Endothelial cell of umbilical vein (primary cell): ENCODE measurements around the gene AKAP6. TPM values are rescaled to one million over a fixed set of nuclear protein-coding genes. Genes with fewer than 3 reads are reported as not detected.

Source experiments
- BruUV-seq: library from RNA; stranded (reverse); fragments of 400-500 nt; replicated peaks from 2 replicates; lab custom pipeline; 2021; lab: Mats Ljungman, UMichigan
- CTCF ChIA-PET: fragments of 300-600, 350-600 bp; sonication (Branson Sonifier 250); formaldehyde crosslinking; loops from one replicate; lab custom pipeline; 2021; ENCODE audit warnings: antibody characterized with exemption, inconsistent platforms; lab: Charles Lee
- POLR2A ChIA-PET: fragments of 300-600, 350-600 bp; sonication (Branson Sonifier 250); formaldehyde crosslinking; loops from one replicate; lab custom pipeline; 2021; ENCODE audit warnings: antibody characterized with exemption, inconsistent platforms; lab: Charles Lee
- DNase-seq: peaks from one replicate; pipeline ENCODE4 v3.0.0-alpha.2; 2011; ENCODE audit warnings: low read depth, low spot score
- FAIRE-seq: peaks from 2 replicates; lab custom pipeline; 2011; peaks lifted over from hg19 to GRCh38; lab: Jason Lieb, UNC
- H2AFZ ChIP-seq: 2 replicates; pipeline ENCODE4 v1.6.0; 2012; ENCODE audit warnings: low read depth, low read length, control low read depth, inconsistent platforms
- H3K27ac ChIP-seq: 2 replicates; pipeline ENCODE4 v1.5.1; 2011; ENCODE audit warnings: low read depth, mild to moderate bottlenecking, control low read depth, low read length, moderate library complexity; ENCODE audit not compliant: insufficient read depth
- H3K27me3 ChIP-seq, 2 experiments: 2 replicates each; pipeline versions ENCODE4 v1.6.0 to v1.6.1; 2011; ENCODE audit warnings: low read length in 2 of 2, mixed read lengths in 1 of 2; ENCODE audit not compliant: control insufficient read depth in 2 of 2, insufficient read depth in 2 of 2
- H3K36me3 ChIP-seq, 2 experiments: 2 replicates in 1 of 2; 3 replicates in 1 of 2; pipeline ENCODE4 v1.5.1; 2011; ENCODE audit warnings: low read length in 2 of 2, mild to moderate bottlenecking in 1 of 2, moderate library complexity in 1 of 2; ENCODE audit not compliant: control insufficient read depth in 2 of 2, insufficient read depth in 2 of 2; ENCODE audit errors: extremely low read depth in 1 of 2
- H3K4me1 ChIP-seq: 3 replicates; pipeline ENCODE4 v1.5.1; 2011; ENCODE audit warnings: mild to moderate bottlenecking, low read length; ENCODE audit not compliant: control insufficient read depth, insufficient read depth; ENCODE audit errors: extremely low read depth
- H3K4me2 ChIP-seq: 2 replicates; pipeline ENCODE4 v1.6.1; 2011; ENCODE audit warnings: low read length, control low read depth, mixed read lengths; ENCODE audit not compliant: insufficient read depth
- H3K4me3 ChIP-seq, 3 experiments: fragments of 200-600 bp in 1 of 3; sonication (generic), shearing (Covaris generic) in 1 of 3; replicated peaks in 1 of 3; 2 replicates each; pipeline ENCODE4 v1.5.1; 2011 to 2016; ENCODE audit warnings: control low read depth in 3 of 3, low read length in 3 of 3, mild to moderate bottlenecking in 2 of 3, inconsistent platforms in 1 of 3, low read depth in 1 of 3, moderate library complexity in 1 of 3; ENCODE audit not compliant: insufficient read depth in 1 of 3
- H3K79me2 ChIP-seq: 2 replicates; pipeline ENCODE4 v1.6.0; 2012; ENCODE audit warnings: low read length, inconsistent platforms; ENCODE audit not compliant: control insufficient read depth, insufficient read depth
- H3K9ac ChIP-seq: replicated peaks from 2 replicates; pipeline ENCODE3; 2011; ENCODE audit warnings: low read length, control low read depth; ENCODE audit not compliant: insufficient read depth; ENCODE audit errors: extremely low read depth
- H3K9me1 ChIP-seq: replicated peaks from 3 replicates; pipeline ENCODE4 v1.6.0; 2011; ENCODE audit warnings: mild to moderate bottlenecking, low read length; ENCODE audit not compliant: control insufficient read depth, insufficient read depth; ENCODE audit errors: extremely low read depth
- H3K9me3 ChIP-seq: replicated peaks from 2 replicates; pipeline ENCODE4 v1.5.1; 2012; ENCODE audit warnings: low read length, inconsistent platforms; ENCODE audit not compliant: control insufficient read depth, insufficient read depth
- H4K20me1 ChIP-seq: replicated peaks from 2 replicates; pipeline ENCODE3; 2011; ENCODE audit warnings: mild to moderate bottlenecking, low read length; ENCODE audit not compliant: control insufficient read depth, insufficient read depth; ENCODE audit errors: extremely low read depth
- CTCF ChIP-seq, 2 donors: IDR thresholded peaks; 1 replicate in 1 of 2; 2 replicates in 1 of 2; pipeline ENCODE4 v1.5.1; 2011; ENCODE audit warnings: low read length in 2 of 2, mild to moderate bottlenecking in 2 of 2, moderate library complexity in 2 of 2, control low read depth in 1 of 2, inconsistent platforms in 1 of 2, low read depth in 1 of 2; ENCODE audit not compliant: insufficient read depth in 1 of 2; ENCODE audit errors: extremely low read depth in 1 of 2
- EZH2 ChIP-seq: IDR thresholded peaks from 2 replicates; pipeline ENCODE4 v1.6.1; 2012; ENCODE audit warnings: borderline replicate concordance, low read depth, mild to moderate bottlenecking, moderate library complexity, low read length, inconsistent platforms; ENCODE audit not compliant: severe bottlenecking
- FOS ChIP-seq: IDR thresholded peaks from 2 replicates; pipeline ENCODE4 v1.6.1; 2011; ENCODE audit warnings: mild to moderate bottlenecking, low read length, moderate library complexity, borderline replicate concordance; ENCODE audit not compliant: insufficient read depth
- GATA2 ChIP-seq: IDR thresholded peaks from 2 replicates; pipeline ENCODE4 v1.7.0; 2011; ENCODE audit warnings: low read depth, mild to moderate bottlenecking, moderate library complexity, mixed read lengths, low read length; ENCODE audit not compliant: insufficient read length, insufficient read depth
- JUN ChIP-seq: IDR thresholded peaks from 2 replicates; pipeline ENCODE4 v1.6.1; 2011; ENCODE audit warnings: borderline replicate concordance, low read depth; ENCODE audit not compliant: insufficient read length, insufficient read depth
- MAX ChIP-seq: IDR thresholded peaks from 2 replicates; pipeline ENCODE4 v1.6.1; 2011; ENCODE audit not compliant: insufficient read depth, insufficient read length
- MYC ChIP-seq: IDR thresholded peaks from one replicate; pipeline ENCODE4 v1.6.1; 2011; ENCODE audit warnings: mild to moderate bottlenecking, low read depth, low read length
- POLR2A ChIP-seq: IDR thresholded peaks from 2 replicates; pipeline ENCODE4 v1.6.1; 2012; ENCODE audit warnings: low read depth, mild to moderate bottlenecking, control low read depth, low read length
- POLR2AphosphoS5 ChIP-seq: IDR thresholded peaks from 2 replicates; pipeline ENCODE4 v1.6.1; 2012; ENCODE audit warnings: low read depth, mild to moderate bottlenecking, control low read depth, low read length, moderate library complexity; ENCODE audit not compliant: insufficient read depth
- dilution Hi-C: fragments of 300-500 bp; cut with MboI; formaldehyde crosslinking; loops from one replicate; pipeline ENCODE4 v1.15.0; 2019; ENCODE audit warnings: low sequenced_read_pairs; ENCODE audit not compliant: extremely low pct_ligation_motif_present
- intact Hi-C: fragments of 100-400 bp; cut with micrococcal nuclease; formaldehyde crosslinking; loops from one replicate; pipeline ENCODE4 v1.10.0; 2022
- polyA plus RNA-seq, 4 experiments: library from polyadenylated mRNA; depleted of rRNA in 3 of 4; stranded (reverse) in 3 of 4; unstranded in 1 of 4; fragments of >200 nt; gene quantifications; 2 replicates each; pipeline versions ENCODE4 v1.2.1 to v1.2.3, GENCODE V29; 2011 to 2012; ENCODE audit warnings: missing spikeins in 1 of 4
- total RNA-seq: library from RNA; stranded (reverse); gene quantifications from 2 replicates; pipeline ENCODE4 v1.2.3, GENCODE V29; 2021

The AKAP6 gene
- total and polyA plus RNA-seq, 2 donors (not counting 3 experiments of a cell fraction or from before 2014, with no cell fraction given): 0.03 to 0.49 TPM

GRCh38 chr14:32707742-32708500, 378.8 kb downstream of the AKAP6 start:
- Histone ChIP-seq H3K9me1 (no peaks in the 10 kb centered on the region), H3K9me3 (no peaks in the 10 kb centered on the region), H3K27ac (no peak overlapping the region), H4K20me1 (no peaks in the 10 kb centered on the region), H3K4me2 (no peak overlapping the region), H3K27me3 (peaks cover 2 to 3% of the 10 kb centered on the region in 2 experiments), H3K79me2 (no peaks in the 10 kb centered on the region), H3K4me1 (no peaks in the 10 kb centered on the region), H3K36me3 (no peaks in the 10 kb centered on the region), H3K4me3 (no peak overlapping the region), H2AFZ (no peak overlapping the region), H3K9ac (no peak overlapping the region)
- no peak for DNase-seq
- no peak for FAIRE-seq
- CTCF ChIA-PET: interaction anchor here (2.4 kb wide), 1 partner anchor 1085 kb away, joined by 22 read pairs; no protein-coding TSS in a partner anchor
- intact Hi-C loops (loop anchor here (5.0 kb wide), 1 partner anchor 229 kb away; the partner anchor contains the start of gene NPAS3), dilution Hi-C loops (no loop called here)
- BruUV-seq: no TSS peak
- POLR2A ChIA-PET: no interaction called here
- no peak for TF ChIP-seq MYC
- no peak for TF ChIP-seq FOS
- TF ChIP-seq JUN: no peak
- no peak for TF ChIP-seq MAX
- TF ChIP-seq POLR2AphosphoS5: no peak
- no peak for TF ChIP-seq CTCF (IDR thresholded peaks at IDR 0.05; ENCODE audit: extremely low read depth in 1 of 2, insufficient read depth in 1 of 2, low read depth in 1 of 2, low read length in 2 of 2)
- no peak for TF ChIP-seq GATA2
- TF ChIP-seq POLR2A: no peak
- TF ChIP-seq EZH2: no peak
